Skeletal muscle tissue (tissue), 4 donors: ENCODE data around the gene UTS2B. TPM values are rescaled to one million over a fixed set of nuclear protein-coding genes. Genes with fewer than 3 reads are reported as not detected.

Experiments used
- H3K27ac ChIP-seq: one replicate; pipeline ENCODE4 v1.7.0; 2013; ENCODE audit warnings: mild to moderate bottlenecking, low read depth, low read length, inconsistent platforms
- H3K27me3 ChIP-seq, 3 donors: one replicate each; pipeline ENCODE4 v1.7.0; 2013; ENCODE audit warnings: low read length in 3 of 3; ENCODE audit not compliant: control insufficient read depth in 3 of 3, insufficient read depth in 3 of 3
- H3K36me3 ChIP-seq, 3 donors: one replicate each; pipeline ENCODE4 v1.7.0; 2013; ENCODE audit warnings: low read length in 3 of 3; ENCODE audit not compliant: control insufficient read depth in 3 of 3, insufficient read depth in 3 of 3
- H3K4me1 ChIP-seq, 3 donors: one replicate each; pipeline ENCODE4 v1.7.0; 2013; ENCODE audit warnings: low read length in 3 of 3, mild to moderate bottlenecking in 3 of 3; ENCODE audit not compliant: control insufficient read depth in 3 of 3, insufficient read depth in 3 of 3
- H3K4me3 ChIP-seq, 3 donors: one replicate each; pipeline ENCODE4 v1.7.0; 2013; ENCODE audit warnings: low read length in 3 of 3
- H3K9ac ChIP-seq, 3 donors: one replicate each; pipeline ENCODE4 v1.7.0; 2013; ENCODE audit warnings: low read length in 3 of 3, mild to moderate bottlenecking in 3 of 3, moderate library complexity in 2 of 3, low read depth in 1 of 3
- H3K9me3 ChIP-seq, 3 donors: one replicate each; pipeline ENCODE4 v1.7.0; 2013; ENCODE audit warnings: low read length in 3 of 3; ENCODE audit not compliant: control insufficient read depth in 3 of 3
- total RNA-seq: library from RNA; depleted of rRNA; stranded (reverse); fragments of >200 nt; gene quantifications from one replicate; pipeline ENCODE4 v1.2.3, GENCODE V29; 2014
- donor health status: Osteomylitis.

Gene UTS2B
- total RNA-seq, 1 donor from 2014 or later, result not detected

GRCh38 chr3:191268737-191269136 is 61.6 kb downstream of the UTS2B start:
- Histone ChIP-seq H3K27ac (no peak overlapping the region), H3K4me3 (no peak overlapping the region), H3K36me3 (no peaks in the 10 kb centered on the region), H3K9ac (no peak overlapping the region), H3K9me3 (no peaks in the 10 kb centered on the region), H3K27me3 (no peaks in the 10 kb centered on the region), H3K4me1 (no peaks in the 10 kb centered on the region)

GRCh38 chr3:191263850-191264249 is 66.5 kb downstream of the UTS2B start:
- Histone ChIP-seq H3K9ac (no peak overlapping the region), H3K27ac (no peak overlapping the region), H3K4me3 (no peak overlapping the region), H3K4me1 (no peaks in the 10 kb centered on the region), H3K9me3 (no peaks in the 10 kb centered on the region), H3K36me3 (no peaks in the 10 kb centered on the region), H3K27me3 (no peaks in the 10 kb centered on the region)

- no peaks in the 10 kb centered on the region for H3K27me3 ChIP-seq
- H3K4me1 ChIP-seq, result no peaks in the 10 kb centered on the region
- no peak overlapping the region for H3K4me3 ChIP-seq
- H3K9ac ChIP-seq, result no peak overlapping the region
- H3K36me3 ChIP-seq, result no peaks in the 10 kb centered on the region
- no peaks in the 10 kb centered on the region for H3K9me3 ChIP-seq
- no peak overlapping the region for H3K27ac ChIP-seq
These were observed 67.0 kb downstream of the UTS2B start for GRCh38 chr3:191263365-191263764.

GRCh38 chr3:191262650-191263049 is 67.7 kb downstream of the UTS2B start:
- no peak overlapping the region for H3K27ac ChIP-seq
- no peaks in the 10 kb centered on the region for H3K36me3 ChIP-seq
- no peaks in the 10 kb centered on the region for H3K4me1 ChIP-seq
- H3K9ac ChIP-seq, result no peak overlapping the region
- no peaks in the 10 kb centered on the region for H3K27me3 ChIP-seq
- no peaks in the 10 kb centered on the region for H3K9me3 ChIP-seq
- no peak overlapping the region for H3K4me3 ChIP-seq

GRCh38 chr3:191261304-191261638 is 69.1 kb downstream of the UTS2B start:
- H3K4me3 ChIP-seq, result no peak overlapping the region
- H3K4me1 ChIP-seq, result no peaks in the 10 kb centered on the region
- H3K27ac ChIP-seq, result no peak overlapping the region
- no peak overlapping the region for H3K9ac ChIP-seq
- no peaks in the 10 kb centered on the region for H3K27me3 ChIP-seq
- no peaks in the 10 kb centered on the region for H3K9me3 ChIP-seq
- no peaks in the 10 kb centered on the region for H3K36me3 ChIP-seq

- Histone ChIP-seq H3K27ac (no peak overlapping the region), H3K9ac (no peak overlapping the region), H3K36me3 (no peaks in the 10 kb centered on the region), H3K9me3 (no peaks in the 10 kb centered on the region), H3K27me3 (no peaks in the 10 kb centered on the region), H3K4me3 (no peak overlapping the region), H3K4me1 (no peaks in the 10 kb centered on the region)
These were observed 69.7 kb downstream of the UTS2B start for GRCh38 chr3:191260431-191261303.

GRCh38 chr3:191259486-191259885 is 70.8 kb downstream of the UTS2B start:
- Histone ChIP-seq H3K27me3 (no peaks in the 10 kb centered on the region), H3K4me1 (no peaks in the 10 kb centered on the region), H3K9me3 (no peaks in the 10 kb centered on the region), H3K36me3 (no peaks in the 10 kb centered on the region), H3K9ac (no peak overlapping the region), H3K4me3 (no peak overlapping the region), H3K27ac (no peak overlapping the region)

- no peak overlapping the region for H3K4me3 ChIP-seq
- H3K27ac ChIP-seq, result no peak overlapping the region
- H3K4me1 ChIP-seq, result no peaks in the 10 kb centered on the region
- H3K36me3 ChIP-seq, result no peaks in the 10 kb centered on the region
- no peak overlapping the region for H3K9ac ChIP-seq
- no peaks in the 10 kb centered on the region for H3K27me3 ChIP-seq
- no peaks in the 10 kb centered on the region for H3K9me3 ChIP-seq
These were observed 73.0 kb downstream of the UTS2B start for GRCh38 chr3:191257286-191257685.

- Histone ChIP-seq H3K27ac (no peak overlapping the region), H3K9me3 (no peaks in the 10 kb centered on the region), H3K9ac (no peak overlapping the region), H3K4me3 (no peak overlapping the region), H3K36me3 (no peaks in the 10 kb centered on the region), H3K4me1 (no peaks in the 10 kb centered on the region), H3K27me3 (no peaks in the 10 kb centered on the region)
These were observed 73.9 kb downstream of the UTS2B start for GRCh38 chr3:191256405-191256804.

GRCh38 chr3:191255156-191255555 is 75.2 kb downstream of the UTS2B start:
- H3K27me3 ChIP-seq, result no peaks in the 10 kb centered on the region
- no peaks in the 10 kb centered on the region for H3K36me3 ChIP-seq
- no peak overlapping the region for H3K9ac ChIP-seq
- no peaks in the 10 kb centered on the region for H3K9me3 ChIP-seq
- H3K4me1 ChIP-seq, result no peaks in the 10 kb centered on the region
- no peak overlapping the region for H3K27ac ChIP-seq
- H3K4me3 ChIP-seq, result no peak overlapping the region
